Measurements from ENCODE around the gene GPR132.
"Not testable (repeated sequence)": the region's sequence is repeated elsewhere in the genome, so short reads cannot be mapped to it uniquely, and the experiment has no call there.

Gene GPR132

DNA sequence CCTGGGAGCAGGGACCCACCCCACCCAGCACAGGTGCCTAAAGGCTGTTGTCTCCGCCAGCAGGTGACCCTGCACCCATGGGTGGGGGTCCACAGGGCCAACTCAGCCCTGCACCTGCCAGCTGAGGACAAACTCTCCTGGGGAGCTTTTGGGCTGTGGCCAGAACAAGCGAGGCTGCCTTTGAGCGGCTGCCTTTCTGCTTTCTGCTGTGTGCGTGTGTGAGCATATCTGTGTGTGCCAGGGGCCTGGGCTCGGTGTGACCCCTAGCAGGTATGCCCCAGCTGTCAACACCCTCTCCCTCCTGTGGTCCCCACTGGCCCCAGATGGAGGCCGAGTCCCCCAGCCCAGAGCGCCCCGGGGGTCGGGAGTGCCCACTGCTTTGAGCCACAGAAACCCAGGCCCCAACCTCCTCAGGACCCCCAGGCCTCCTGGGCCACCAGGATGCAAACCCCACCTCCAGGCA, 25.9 kb upstream of the GPR132 start:
- DNase-seq = peak; percentile 85

DNA sequence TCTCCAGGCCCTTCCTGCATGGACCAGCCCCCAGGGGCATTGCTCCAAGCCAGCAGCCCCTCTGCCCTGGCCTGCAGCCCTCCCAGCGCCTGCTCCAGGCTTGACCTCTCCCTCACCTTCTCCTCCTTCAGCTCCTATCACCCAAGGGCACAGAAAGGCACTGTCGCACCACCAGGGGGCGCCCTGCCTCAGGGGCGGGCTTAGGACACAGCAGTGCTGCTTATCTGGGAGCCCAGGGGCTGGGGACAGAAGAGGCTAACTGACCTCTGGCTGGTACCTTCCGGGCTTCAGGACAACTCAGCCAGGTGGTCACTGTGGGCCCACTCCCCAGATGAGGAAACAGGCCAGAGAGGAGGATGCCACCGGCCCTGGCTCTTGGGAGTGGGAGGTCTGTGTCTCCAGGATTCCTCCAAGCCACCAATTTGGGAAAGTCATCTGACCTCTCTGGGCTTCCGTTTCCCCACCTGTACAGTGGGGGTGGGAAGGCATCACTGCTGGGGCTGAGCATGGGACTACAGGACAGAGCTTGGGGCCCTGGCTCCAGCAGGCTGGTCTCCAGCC, 25.3 kb upstream of the GPR132 start:
- DNase-seq = peak; percentile 85

DNA sequence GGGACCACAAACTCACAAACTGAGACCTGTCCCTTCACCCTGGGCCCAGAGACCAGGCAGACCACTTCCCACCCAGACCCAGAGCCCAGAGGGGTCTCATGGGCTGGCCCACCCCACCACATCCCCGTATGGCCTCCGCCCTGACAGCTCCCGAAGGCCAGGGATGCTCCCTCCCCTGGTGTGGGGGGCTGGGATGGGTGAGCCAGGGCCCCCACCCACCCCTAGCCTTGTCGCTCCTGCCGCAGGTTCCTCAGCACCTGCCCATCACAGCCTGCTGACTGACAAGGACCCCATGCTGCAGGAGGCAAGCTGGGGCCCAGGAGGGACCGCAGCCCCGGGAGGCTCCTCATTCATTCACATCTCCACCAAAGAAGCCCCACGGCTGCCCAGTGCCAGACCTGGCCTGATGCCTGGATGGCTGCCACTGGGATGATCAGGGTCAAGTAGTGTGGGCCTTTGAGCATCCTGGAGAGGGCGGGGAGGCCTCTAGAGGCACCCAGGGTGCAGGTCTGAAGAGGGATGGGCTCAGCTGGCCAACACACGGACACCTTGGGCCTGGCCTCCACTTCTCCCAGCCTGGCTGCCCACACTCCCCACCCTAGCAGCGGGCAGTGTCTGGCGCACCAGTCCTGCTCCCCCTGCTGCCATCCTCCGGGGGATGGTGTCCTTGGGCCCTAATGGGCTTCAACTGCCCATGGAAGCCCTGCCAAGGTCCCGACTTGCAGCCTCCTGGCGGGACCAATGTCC, 24.7 kb upstream of the GPR132 start:
- no peak for DNase-seq

DNA sequence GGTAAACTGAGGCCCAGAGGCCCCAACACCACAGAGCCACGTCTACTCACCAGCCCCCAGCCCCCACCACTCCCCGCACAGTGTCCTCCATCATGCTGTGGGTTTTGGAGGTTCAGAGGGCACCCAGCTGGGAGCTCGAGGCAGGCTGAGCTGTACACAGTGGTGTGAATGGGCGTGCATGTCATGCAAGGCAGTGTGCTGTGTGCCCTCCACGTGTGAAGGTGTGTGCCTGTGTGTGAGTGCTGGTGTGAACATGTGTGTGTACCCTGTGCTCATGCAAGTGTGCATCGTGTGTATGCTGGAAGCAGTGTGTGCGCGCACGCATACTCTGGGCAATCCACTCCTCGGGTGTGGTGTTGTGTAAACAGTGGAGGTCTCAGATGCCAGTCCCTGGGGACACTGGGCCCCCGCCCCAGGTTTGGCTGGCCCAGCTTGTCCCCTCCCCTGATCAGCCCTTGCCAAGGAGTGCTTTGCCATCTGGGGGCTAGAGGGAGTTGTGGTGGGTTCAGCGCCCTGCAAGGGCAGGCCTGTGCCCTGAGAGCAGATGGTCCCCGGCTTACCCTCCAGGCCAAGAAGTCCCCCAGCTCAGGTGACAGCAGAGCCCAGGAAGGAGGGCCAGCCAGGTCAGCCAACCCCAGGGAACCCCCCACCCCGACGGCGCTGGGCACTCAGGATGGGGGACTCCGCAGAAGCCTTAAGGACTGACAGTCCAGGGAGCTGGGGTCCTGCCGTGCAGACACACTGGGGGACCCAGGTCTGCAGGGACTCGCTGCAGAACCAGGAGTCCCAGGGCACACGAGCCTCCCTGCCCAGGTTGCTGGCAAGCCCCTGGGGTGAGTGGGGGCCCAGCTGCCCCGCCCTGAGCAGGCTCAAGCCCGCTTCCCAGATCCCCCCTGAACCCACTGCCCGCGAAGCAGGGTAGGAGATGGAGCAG, 23.8 kb upstream of the GPR132 start:
- no peak for DNase-seq

DNA sequence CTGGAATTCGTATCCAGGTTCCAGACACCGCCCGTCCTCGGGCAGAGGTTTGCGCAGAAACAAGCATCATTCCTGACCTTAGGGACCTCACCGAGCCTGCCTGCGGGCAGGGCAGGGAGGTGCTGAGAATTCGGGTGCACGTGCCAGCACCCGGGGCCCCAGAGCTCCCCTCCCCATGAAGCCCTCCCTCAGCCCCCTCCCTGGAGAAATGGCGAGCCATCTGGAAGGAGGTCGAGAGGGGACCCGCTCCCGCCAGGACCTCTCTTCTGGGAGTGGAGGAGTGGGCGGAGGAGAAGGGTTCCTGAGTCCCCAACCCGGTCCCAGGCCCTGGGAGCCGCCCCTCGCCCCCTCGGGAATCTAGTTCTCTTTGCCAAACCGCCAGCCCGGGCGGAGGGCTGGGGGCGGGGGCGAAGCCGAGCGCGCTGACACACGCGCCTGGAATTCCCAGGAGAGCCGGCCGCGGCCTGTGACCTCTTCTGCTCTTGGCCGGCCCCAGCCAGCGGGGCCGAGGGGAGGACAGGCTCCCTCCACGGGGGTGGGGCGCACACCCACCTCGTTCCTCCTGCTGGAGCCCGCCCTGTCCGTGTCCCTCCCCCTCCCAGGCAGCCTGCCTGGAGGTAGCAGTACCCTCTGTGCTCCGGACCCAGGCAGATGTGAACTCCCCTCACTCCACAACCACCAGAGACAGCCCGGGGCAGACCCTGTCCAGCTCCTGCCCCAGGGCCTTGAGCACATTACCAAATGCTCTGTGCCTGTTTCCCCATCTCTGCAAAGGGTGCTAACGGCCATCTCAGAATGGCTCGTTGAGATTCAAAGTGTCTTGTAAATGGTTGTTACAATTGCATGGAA, 23.0 kb upstream of the GPR132 start:
- no peak for DNase-seq

DNA sequence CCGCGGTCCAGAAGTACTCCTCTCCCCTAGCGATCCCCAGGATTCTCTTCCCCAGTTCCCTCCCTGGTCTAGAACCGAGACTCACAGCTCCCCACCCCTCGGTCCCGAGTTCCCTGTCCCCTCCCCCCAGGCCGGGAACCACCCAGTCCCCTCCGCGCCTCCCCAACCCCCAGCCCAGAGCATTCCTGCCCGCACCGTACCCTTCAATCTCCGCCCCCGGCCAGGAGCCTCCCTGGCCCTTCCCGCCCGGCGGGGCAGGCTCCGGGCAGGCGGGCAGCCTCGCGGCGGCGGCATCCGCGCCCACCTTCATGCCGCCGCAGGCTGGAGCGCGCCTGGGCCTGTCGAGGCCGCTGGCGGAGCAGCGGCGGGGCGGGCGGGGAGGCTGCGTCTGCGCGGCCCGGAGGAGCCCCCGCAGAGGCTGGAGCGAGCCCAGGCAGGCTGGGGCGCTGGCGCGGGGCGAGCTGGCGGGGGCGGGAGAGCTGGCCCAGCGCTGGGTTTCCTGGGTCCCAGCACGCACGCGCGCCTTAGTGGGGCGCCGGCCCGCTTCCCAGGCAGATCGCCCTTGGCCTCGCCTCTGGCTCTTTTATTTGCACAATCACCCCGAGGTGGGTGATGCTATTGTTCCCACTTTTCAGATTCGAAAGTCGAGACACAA, 22.2 kb upstream of the GPR132 start:
- peak; percentile 59 for DNase-seq

DNA sequence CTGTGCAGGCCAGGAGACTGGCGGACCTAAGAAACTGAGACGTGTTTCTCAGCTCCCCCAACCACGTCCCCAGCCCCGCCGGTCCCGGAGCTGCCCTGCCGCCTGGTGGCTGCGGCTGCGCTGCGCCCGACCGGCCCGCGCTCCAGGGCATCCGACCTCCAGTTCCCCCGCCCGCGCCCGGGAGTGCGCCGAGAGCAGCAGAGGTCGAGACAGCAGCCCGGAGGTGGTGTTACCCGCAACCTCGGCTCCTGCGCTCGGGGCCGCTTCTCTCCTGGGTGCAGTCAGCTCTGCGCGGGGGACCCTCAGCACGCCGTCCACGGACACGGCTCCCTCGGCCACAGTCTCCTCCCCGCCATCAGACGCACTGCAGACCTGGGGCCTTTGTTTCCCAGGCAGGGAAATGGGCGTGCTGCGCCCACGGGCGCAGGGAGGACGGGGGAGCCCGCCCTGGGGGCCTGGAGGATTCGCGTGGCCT, 21.6 kb upstream of the GPR132 start:
- DNase-seq = peak; percentile 58

DNA sequence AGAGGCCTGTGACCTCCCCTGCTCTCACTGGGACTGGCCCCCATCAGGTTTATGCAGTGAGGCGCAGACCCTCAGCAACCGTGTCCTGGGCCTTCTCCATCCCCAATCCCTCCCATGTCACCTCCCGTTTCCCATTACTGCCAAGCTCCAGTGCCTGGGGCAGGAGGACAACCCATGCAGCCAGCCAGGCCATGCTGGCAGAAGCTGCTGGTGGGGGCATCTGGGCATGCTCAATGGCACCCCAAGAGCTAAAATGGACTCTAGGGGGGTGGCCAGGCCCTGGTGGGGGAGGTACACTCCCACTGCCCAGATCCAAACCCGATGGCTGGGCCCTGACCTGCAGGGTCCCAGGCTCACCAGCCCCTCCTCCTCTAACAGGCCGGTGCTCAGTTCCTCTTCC, 20.5 kb upstream of the GPR132 start:
- DNase-seq = no peak

DNA sequence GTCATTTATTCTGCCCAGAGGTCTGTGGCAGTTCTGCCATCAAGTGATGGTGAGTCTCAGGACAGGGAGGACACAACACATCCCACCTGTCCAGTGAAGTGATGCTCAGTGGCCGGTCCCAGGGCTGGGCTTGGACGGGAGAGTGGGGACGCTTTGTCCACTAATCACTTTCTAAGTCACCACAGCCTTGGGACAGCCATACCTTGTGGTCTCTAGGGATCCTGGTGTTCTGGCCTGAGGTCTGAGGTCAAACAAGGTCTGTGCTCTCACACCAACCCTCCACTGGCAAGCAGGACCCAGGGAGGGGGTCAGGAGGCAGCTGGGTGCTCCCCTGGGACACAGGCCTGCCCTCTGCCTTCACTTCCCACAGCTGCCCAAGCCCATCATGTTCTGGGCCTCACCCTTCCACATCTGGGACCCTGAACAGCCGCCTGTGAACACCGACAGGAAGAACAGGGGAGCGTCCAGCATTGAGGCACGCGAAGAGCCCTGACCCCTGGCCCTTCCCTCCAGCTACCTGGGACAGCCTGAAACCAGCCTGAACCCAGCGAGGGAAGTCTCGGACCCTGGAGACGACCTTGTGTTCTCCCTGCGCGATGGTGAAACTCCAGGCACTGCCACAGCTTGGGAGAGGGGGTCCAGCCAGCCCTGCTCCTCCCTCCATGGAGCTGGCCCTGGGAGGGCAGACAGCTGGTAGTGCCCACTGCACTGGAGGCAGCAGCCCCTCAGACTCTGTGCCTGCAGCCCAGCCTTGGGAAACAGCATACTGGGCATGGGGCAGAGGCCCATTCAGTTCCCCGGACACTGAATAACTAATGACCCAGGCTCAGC, 19.7 kb upstream of the GPR132 start:
- DNase-seq = no peak

DNA sequence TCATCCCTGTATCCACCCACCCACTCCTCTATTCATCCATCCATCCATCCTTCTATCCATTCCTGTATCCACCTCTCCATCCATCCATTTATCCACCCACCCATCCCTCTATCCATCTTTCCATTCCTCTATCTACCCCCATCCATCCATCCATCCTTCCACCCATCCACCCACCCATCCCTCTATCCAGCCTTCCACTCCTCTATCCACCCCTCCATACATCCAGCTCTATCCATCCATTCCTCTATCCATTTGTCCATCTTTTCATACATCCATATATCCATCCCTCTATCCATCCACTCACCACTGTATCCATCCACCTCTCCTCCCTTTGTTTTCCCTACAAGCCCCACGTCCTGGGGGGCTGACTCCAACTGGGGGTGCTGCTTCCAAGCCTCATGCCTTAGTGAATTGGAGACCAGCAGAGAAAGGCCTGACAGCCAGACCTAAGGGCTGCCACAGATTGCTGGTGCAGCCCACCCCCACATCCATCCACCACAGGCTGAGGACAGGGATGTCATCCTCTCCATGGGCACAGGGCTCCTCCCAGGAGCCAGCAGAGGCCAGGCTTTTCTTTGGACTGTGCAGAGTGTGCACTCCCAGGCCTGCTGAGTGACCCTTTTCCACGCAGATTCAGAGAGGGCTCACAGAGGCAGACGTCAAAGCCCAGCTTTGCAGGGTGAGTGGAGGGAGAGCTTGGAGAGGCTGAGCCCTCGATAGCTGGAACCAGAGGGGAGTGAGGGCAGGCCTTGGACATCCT, 18.9 kb upstream of the GPR132 start:
- DNase-seq = no peak

DNA sequence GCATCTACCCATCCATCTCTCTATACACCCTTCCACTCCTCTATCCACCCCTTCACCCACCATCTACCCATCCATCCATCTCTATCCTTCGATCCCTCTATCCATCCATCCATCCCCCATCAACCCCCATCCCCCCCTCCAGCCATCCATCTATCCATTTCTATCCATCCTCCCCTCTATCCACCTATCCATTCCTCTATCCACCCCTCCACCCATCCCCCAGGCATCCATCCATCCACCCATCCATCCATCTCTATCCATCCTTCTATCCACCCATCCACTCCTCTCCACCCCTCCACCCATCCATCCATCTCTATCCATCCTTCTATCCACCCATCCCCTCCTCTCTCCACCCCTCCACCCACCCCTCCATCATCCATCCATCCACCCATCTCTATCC, 17.5 kb upstream of the GPR132 start:
- DNase-seq = no peak

DNA sequence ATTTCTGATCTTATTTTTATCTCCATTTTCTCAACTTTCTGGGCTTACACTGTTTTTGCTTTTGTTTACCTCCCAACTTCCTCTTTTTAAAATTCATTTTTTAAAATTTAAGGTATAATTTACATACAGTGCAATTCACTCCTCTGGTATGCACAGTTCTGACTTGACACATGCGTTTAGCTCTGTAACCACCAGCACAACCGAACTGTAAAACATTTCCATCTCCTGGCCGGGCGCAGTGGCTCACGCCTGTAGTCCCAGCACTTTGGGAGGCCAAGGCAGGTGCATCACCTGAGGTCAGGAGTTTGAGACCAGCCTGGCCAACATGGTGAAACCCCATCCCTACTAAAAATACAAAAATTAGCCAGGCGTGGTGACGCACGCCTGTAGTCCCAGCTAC, 16.2 kb upstream of the GPR132 start:
- not testable (repeated sequence) for DNase-seq

DNA sequence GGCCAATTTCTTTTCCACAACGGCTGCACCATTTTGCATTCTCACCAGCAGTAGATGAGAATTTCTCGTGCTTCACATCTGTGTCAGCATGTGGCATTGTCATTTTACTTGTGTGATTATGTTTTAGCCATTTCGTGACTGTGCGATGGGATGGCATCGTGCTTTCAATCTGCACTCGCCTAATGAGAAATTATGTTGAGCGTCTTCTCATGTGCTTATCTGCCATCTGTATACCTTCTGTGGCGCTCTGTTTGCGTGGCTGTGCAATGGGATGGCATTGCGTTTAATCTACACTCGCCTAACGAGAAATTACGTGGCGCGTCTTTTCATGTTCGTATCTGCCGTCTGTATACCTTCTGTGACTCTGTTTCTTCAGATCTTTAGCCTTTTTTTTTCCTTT, 14.9 kb upstream of the GPR132 start:
- no peak for DNase-seq

DNA sequence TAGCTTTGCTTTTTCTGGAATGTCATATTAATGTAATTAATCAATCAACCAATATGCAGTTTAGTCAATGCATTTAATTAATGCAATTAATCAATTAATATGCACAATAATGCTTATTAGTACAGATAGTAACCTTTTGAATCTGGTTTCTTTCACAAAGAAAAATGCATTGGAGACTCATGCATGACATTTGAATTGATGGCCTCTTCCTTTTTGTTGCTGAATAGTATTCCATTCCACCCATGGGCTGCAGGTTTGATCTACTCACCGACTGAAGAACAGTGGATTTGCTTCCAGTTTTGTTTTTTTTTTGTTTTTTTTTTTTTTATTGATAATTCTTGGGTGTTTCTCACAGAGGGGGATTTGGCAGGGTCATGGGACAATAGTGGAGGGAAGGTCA, 13.1 kb upstream of the GPR132 start:
- no peak for DNase-seq

DNA sequence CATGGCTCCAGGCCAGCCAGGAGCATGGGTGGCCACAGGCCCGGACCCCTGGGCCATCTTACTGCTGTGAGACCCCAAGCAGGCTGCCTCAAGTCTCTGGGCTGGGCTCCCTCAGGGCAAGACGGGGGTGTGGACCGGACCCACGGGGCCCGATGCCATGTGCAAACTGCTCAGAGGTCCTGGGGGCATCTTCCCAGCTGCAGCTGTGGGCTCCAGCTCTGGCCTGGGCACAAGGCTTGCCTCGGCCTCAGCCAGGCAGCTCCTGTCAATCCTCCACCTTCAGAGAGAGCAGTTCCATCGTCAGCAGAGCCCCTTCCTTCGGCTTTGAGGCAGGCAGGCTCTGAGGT, 12.4 kb upstream of the GPR132 start:
- no peak for DNase-seq

DNA sequence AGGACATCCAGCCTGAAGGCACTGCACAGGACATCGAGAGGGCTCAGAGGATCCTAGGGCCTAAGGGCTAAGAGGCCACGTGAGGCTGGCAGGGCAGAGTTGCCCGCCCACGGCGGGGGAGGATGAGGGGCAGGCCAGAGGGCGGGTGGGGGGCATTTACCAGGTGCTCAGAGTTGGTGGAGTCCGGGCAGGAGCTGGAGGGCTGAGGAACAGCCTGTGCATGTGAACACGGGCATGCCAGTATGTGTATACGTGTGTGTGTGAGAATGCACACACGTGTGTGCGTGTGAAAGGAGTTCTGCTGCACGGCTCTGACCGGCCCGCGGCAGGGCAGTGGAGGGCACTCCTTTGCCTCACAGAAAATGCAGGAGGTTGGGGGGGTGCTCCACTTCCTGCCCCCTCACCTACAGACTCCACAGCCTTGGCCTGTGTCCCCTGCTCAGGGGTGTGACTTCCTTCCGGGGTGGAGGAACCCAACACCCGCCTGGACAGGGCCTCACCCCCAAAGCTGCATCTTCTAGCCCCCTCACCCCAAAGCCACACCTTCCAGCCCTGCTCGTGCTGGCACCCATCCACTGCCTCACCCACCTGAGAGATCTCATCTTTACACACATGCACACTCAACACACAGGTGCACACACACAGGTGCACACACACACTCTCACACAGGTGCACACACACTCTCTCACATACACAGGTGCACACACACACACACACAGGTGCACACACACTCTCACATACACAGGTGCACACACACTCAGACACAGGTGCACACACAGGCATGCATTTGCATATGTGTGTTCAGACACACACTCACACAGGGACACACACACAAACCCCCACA, 11.8 kb upstream of the GPR132 start:
- DNase-seq = no peak

DNA sequence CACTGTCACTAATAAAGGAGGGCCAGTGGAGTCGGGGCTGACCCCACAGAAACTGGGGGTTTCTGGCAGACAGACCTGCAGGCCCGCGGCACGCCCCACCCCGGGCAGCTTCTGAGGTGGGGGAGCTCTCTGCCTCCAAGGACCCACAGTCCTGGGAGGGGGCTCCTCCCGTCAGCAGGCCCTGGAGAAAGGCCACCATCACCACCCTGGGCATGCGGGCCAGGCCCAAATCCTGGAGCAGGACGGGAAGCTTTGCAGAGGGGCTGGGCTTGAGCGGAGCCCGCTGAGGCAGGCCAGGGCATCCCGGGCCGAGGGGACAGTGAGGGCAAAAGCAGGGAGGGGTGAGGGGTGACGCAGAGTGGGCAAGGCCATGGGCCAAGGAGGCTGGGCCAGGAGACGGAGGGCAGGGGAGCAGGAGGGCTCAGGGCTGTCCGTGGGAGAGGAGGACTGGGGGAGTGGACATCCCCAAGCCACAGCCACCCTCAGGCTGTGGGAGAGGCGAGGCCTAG, 11.1 kb upstream of the GPR132 start:
- no peak for DNase-seq

DNA sequence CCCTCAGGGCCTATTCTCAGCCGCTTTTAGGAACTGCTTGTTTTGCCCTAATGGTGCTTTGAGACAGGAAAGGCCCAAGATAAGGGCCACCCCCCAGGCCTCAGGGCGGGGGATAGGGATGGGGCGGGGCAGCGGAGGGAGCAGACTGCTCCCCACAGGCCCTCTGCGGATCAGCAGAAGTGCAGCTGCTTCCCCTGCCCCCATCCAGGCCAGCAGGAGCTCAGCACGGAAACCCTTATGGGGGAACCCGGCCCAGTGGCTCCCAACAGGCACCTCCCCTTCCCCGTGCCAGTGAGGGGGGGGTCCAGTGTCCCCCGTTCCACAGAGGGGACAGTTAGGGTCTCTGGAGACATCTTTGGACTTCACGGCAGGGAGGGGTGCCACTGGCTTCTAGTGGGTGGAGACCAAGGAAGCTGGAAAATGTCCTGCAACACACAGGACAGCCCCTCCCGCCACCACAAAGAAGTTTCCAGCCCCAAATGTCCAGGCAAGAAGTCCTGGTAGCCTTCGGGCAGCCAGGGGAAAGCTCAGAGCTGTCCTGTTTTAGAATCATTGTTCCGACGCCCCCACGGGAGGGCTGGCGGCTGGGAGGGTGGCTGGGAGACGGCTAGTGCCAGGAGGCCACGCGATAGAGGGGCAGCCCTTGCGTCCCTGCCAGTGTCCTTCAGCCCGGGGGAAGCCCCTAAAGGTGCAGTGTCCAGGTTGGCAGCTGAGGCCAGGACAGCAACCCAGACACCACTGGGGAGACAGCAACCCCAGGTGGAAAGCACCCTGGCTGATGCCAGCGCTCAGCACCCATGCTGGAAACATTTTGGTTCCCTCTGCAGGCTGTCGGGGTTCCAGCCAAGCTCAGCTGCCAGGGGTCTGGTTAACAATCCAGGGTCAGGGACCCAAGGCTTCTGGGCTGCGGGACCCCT, 10.4 kb upstream of the GPR132 start:
- peak; percentile 45 for DNase-seq
